HK-2 (cell line): ENCODE results near the gene INS.
"Not testable (repeated sequence)": the region's sequence is repeated elsewhere in the genome, so short reads cannot be mapped to it uniquely, and the experiment has no call there.

Experiments
- DNase-seq: peaks from one replicate; pipeline ENCODE4 v3.0.0-alpha.2; 2018; ENCODE audit not compliant: unreplicated experiment

Gene INS

DNA sequence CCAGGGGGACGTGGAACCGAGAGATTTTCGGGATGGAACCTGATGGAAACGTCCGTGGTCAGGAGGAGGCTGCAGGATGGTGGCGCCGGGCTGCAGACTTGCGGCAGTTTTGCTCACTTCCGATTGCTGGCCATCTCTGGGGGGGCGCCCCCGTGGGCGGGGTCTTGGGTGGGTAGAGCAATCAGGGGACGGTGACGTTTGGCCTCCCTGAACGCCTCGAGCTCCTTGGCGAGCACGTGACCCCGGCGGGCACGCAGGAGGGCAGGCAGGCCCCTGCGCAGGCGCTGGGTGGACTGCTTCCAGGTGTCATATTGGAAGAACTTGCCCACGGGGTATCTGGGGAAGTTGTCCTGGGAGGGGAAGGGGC, 28.2 kb downstream of the INS start:
- DNase-seq = no peak

DNA sequence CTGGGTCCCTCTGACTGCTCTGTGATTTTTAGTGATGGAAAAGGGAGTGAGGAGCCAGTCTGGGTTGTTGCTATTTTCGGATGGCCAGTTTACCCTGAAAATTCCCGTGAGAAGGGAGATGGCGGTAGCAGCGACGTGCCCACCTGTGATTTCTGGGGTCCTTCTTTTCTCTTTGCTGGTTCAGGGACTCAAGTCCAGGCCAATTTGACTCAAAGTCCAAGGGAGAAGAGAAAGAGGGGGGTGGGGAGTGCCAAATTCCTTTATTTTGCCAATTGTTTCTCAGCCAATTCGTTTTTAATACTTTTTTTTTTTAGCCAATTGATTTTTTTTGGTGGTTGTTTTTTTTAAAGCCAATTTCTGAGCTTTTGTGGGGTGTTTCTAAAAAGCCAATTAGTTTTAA, 28.8 kb downstream of the INS start:
- DNase-seq = no peak

DNA sequence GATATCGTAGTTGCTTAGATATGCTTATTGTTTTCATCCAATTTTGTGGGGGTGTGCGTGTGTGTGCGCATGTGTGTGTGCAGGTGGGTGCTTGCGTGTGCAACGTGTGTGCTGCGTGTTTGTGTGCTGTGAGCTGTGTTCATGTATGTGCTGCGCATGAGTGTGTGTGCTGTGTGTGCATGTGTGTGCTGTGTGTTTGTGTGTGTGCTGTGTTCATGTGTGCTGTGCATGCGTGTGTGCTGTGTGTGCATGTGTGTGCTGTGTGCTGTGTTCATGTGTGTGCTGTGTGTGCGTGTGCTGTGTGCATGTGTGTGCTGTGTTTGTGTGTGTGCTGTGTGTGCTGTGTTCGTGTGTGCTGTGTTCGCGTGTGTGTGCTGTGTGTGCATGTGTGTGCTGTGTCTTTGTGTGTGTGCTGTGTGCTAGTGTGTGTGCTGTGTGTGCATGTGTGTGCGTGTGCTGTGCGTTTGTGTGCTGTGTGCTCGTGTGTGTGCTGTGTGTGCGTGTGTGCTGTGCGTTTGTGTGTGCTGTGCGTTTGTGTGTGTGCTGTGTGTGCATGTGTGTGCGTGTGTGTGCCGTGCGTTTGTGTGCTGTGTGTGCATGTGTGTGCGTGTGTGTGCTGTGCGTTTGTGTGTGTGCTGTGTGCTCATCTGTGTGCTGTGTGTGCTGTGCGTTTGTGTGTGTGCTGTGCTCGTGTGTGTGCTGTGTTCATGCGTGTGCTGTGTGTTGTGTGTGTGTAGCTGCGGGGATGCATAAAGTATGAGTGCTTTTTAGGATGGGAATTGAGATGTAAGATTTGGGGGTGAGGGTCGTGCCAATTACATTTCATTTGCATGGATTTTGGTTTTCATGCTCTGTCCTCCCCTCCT, 29.4 kb downstream of the INS start:
- DNase-seq = no peak

DNA sequence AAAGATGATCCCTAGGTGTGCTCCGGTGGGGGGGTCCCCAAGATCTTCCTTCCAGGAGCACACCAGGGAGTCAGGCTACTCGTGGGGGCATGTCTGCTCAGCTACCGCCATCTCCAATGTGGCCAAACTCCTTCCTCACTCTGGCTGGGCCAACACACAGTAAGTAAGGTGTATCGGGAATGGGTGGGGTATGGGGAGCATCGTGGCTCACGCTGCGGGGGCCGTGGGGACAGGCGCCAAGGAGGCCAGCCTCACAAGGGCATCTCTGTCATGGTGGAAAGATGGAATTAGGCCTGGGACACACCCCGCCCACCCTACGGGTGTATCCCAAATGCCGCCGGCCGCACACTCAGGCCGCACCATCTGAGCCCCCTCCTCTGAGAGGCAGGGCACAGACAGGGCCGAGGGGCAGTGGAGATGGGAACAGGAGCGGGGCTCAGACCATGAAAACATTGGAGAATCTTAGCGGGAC, 30.1 kb downstream of the INS start:
- no peak for DNase-seq

DNA sequence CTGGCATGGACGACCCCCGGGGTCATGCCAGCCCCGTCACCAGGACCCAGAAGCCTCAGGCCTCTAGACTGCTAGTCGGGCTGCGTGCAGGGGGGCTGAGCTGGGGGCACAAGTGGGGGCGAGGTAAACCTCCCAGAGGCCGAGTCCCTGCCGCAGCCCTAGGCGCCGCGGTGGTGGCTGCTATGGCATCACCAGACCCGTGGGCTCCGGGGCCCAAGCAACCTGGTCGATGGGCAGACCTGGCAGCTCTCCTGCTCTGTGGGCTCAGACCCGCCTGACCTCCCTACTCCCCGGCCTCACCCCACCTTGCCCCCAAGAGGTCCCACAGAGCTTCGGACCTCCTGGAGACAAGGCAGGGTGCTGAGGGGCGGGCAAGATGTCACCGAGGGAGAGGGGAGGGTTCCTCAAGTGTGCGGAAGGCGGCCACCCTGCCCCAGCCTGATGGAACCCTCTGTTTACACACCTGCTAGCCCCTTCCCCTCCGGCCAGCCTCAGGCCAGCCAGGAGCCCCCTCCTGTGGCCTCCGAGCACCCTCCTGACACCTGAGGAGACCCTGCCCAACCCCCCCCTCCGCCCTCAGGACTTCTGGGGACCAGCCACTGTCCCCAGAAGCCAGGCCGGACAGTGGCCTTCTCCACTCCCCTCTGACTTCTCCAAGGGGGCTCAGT, 31.2 kb downstream of the INS start:
- DNase-seq = no peak

DNA sequence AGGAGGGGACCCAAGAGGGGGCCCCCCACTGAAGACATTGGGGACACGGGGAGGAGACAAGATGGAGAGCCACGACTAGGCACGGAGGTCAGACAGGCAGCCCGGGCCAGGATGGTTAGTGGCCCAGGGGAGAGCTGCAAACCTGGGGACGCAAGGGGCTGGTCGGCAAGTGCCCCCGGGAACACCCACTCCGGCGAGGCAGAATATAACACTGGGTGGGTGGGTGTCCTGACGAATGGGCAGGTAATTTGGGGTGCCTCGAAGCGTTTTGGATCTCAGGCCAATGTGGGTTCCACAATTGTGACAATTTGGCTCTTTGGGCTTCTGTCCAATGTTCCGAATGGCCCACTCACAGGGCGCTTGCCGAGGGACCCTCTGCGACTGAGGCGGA, 31.7 kb downstream of the INS start:
- DNase-seq = no peak

DNA sequence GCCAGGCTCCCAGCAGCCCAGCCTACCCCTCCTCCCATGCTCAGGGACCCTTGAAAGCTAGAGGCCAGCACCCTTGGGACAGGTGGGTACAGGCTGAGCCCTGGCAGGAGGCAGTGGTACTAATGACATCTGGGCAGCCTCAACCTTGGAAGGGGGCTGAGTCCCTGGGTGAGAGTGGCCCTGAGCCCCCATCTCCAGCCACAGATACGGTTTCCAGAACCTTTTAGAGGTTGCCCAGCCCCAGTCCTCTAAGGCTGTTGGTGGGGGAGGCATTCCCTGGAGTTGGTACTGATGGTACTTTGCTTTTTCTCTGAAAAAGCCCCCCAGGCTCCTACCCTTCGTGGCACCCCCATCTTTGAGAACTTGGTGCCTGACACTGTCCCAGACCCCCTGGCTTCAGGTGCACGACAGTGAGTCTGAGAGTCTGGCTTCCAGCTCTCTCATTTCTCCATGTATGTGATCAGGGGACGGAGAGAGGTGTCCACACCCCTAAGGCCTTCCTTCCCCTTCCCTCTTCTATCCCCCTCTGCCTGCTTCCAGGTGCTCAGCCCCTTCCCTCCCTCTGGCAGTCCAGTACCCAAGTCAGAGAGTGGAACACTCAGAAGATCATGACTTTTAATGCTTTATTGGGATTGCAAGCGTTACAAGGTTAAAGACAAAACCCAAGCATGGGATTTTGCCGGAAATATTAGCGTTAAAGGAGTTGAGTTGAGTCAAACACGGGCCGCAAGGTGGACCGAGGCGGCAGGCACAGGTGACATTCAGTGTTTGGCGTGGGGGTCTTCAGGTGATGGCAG, 32.3 kb downstream of the INS start:
- DNase-seq = no peak

DNA sequence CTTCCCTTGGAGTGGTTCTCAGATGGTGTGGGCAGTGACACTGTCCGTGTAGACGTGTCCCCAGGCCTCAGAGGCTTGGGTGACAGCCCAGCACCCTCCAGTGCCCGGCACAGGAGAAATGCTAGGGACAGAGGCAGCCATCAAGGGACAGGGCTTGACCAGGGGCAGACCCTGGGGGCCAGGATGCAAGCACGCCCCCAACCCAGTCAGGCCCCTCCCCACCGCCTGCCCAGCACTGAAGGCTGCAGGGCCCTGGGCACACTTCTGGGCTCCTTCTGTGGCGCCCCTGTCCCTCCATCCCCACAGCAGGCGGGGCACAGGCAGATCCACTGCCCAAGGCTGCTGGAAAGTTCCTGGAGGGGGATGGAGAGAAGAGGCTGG, 32.9 kb downstream of the INS start:
- no peak for DNase-seq

DNA sequence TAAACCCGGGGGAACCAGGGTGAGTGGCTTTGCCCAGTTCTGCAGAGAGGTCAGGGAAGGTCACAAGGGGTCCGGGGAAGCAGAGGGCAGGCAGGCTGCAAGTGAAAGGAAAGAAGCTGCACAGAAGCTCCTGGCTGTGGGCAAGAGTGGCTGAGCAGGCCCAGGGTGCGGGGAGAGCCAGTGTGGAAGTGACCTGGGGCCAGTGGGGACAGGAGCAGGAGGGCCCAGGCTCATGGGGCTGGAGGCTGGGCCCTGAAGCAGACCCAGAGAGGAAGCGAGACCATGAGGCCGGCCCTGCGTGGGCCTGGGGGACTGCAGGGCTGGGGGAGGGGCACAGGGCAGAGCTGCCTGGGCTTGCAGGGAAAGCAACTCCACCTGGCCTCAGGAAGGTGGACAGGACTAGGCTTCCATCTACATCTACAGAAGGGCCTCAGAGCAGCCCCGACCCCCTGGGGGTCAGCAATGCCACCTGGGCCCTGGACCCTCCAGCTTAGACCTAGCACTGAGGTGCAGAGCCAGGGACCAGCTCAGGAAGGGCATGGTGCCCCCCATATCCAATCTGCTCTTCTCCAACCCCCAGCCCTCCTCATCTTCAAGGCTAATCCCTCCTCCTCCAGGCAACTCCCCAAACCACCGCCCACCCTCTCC, 33.4 kb downstream of the INS start:
- no peak for DNase-seq

DNA sequence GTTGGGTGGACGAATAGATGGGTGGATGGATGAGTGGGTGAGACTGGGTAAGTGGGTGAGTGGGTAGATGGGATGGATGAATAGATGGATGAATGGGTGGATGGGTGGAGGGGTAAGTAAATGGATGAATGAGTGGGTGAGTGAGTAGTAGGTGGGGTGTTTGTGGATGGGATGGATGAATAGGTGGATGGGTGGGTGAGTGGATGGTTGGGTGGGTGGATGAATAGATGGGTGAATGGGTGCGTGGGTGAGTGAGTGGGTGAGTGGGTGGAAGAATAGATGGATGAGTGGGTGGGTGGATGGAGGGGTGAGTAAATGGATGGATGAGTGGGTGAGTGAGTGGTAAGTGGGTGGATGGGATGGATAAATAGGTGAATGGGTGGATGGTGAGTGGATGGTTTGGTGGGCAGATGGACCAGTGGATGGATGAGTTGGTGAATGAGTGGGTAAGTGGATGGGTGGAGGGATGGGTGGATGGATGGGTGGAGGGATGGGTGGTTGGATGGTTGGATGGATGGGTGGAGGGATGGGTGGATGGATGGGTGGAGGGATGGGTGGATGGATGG, 34.4 kb downstream of the INS start:
- no peak for DNase-seq

DNA sequence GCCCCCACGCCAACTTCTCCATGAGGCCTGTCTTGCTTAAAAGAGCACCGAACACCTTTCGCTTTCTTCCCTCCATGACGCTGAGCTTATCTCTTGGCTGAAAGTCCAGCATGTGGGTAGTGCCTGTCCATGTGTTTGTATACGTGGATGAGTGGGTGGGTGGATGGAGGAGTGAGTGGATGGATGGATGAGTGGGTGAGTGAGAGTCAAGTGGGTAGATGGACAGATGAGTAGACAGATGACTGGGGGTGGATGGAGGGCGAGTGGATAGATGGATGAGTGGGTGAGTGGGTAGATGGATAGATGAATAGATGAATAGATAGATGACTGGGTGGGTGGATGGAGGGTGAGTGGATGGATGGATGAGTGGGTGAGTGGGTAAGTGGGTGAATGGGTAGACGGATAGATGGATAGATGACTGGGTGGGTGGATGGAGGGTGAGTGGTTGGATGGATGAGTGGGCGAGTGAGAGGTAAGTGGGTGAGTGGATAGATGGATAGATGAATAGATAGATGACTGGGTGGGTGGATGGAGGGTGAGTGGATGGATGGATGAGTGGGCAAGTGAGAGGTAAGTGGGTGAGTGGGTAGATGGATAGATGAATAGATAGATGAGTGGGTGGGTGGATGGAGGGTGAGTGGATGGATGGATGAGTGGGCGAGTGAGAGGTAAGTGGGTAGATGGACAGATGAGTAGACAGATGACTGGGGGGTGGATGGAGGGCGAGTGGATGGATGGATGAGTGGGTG, 36.1 kb downstream of the INS start:
- not testable (repeated sequence) for DNase-seq

DNA sequence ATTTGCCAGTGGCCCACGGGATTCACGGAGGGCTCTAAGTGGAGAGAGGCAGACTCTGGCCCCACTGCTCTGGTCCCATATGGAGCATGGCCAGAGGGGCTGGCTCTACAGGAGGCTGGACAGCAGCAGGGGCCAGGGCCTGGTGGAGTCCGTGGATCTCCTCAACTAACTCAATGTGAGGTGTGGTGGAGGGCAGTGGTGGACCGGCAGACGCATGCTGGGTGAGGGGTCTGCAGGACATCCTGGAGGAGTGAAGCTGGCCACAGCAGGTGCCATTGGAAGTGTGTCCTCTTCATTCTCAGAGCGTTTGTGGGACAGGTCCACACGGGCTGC, 37.4 kb downstream of the INS start:
- DNase-seq = no peak

DNA sequence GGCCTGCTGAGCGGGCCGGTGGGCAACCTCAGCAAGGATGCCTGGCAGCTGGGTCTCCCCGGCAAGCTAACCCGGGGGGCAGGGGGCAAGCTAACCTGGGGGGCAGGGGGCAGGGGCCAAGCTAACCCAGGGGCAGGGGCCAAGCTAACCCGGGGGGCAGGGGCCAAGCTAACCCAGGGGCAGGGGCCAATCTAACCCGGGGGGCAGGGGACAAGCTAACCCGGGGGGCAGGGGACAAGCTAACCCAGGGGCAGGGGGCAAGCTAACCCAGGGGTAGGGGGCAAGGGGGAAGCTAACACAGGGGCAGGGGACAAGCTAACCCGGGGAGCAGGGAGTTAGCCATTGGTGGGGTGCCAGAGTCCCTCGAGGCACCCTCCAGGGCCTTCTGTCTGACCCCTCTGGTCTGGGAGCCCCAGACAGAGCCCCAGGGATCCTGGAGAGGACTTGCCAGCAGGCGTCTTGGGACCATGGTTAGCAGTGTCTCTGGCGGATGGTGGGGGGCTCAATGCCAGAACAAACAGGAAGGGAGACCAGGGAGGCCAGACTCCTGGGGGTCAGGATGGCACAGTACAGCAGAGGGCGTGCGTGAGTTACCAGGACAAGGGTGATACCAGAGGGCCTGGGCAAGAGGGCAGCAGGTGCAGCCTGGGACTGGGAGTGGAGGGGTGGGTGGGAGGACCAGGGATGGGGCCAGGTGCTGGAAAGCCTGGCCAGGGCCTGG, 37.9 kb downstream of the INS start:
- no peak for DNase-seq

DNA sequence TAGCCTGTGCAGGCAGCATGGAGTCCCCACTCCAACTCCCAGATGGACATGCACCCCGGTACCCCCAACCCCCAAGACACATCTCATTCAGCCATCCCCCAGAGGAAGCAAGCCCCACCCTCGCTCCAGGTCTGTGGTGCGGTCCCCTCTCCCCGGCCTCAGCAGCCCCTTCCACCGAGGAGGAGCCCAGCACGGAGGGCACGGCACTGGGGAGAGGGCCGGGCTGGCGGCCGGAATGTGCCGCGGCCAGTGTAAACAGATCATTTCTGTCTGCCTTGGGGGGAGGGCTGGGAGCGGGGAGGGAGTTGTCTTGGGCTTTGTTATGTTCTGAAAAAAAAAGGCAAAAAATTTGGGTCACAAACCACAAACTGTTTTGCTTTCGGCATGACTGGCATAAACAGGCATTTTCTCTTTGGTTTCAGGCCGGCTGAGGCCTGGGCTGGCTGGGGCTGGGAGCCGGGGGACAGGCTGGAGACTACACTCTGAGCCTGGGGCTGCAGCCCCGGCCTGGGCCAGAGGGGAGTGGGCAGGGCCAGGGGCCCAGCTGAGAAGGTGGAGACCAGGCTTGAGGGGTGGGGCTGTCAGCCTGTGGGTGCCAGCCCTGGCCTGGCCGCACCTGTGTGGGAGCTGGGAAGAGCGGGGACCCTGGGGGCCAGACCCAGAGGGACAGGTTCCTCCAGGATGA, 38.6 kb downstream of the INS start:
- no peak for DNase-seq

DNA sequence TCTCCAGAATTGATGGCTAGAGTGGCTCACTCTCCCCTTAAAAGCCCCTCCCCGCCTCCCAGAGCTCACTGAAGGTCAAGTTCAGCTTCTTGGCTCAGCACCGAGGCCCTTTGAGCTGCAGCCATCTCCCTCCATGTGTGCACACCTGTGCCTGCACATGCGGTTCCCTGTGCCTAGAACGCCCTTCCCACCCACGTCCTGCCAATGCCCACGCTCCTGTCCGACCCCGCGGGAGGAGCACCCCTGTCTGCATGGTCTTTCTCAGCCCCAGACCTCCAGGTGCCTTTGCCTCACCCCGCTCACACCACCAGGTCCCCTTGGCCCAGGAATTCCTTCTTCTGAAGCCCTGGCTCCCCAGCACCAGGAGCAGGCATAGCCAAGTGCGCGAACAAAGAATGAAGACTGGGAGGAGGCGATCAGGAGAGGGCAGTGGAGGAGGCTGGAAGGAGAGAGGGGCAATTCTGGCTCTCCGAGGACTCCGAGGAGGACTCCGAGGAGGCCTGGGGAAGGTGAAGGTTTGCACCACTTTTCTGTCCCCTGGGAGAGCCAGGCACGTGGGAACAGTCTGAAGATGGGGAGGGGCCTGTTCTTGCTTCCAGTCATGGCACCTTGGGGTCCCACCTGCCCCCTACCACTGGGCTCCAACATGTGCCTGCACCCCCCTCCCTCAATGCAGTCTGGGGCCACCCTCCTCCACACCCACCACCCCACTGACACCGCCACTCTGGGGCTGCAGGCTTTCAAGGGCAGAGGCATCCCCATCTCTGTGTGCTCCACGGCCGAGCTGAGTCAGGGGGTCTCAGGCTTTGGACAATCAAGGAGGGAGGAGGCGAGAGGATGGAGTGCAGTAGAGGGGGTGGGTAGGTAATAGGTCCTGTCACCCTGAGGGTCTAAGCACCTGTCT, 39.5 kb downstream of the INS start:
- DNase-seq = no peak

DNA sequence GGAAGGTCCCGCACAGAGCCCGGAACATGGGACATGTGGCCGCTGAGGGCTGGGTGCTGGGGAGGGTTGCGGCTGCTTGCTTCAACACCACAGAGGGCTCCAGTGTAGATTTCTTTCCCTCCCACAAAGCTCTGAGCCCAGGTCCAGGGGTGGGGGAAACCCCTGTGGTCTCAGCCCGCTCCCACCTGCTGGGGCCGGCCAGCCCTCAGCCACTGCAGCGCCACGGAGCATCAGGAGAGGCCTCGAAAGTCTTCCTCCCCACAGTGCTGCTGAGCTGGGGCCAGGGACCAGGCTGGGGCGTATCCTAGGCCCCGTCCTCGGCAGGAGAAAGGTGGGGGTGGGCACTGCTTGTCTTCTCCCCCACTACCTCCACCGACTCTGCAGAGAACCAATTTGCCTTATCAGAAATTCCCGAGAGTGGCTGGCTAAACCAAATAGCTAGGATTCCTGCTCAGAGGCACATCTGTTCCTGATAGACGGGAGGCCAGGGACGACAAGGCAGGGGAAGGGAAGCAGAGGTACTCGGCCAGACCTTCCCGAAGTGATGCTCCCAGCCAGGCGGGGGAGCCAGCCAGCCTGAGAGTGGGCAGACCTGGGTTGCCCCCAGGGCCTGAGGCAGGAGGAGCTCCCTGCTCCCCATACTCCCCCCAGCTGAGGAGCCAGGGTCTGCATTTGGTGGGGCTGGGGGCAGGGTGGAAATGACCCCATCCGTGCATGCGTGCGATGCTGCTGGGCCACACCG, 40.5 kb downstream of the INS start:
- DNase-seq = no peak

DNA sequence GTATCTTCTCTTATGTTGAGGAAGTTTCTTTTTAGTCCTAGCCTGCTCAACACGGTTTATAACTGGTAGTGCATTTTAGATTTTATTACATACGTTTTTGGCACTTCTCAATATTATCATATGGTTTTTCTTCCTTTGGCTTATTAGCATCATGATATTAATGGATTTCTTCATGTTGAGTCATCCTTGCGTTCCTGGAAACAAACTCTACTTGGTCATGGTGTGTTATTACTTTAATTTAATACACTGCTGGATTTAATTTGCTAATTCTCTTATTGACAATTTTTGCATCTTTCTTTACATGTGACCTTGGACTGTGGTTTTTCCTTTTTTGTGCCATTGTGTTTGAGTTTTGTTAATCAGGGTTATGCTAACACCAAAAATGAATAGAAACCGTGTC, 42.3 kb downstream of the INS start:
- DNase-seq = no peak

DNA sequence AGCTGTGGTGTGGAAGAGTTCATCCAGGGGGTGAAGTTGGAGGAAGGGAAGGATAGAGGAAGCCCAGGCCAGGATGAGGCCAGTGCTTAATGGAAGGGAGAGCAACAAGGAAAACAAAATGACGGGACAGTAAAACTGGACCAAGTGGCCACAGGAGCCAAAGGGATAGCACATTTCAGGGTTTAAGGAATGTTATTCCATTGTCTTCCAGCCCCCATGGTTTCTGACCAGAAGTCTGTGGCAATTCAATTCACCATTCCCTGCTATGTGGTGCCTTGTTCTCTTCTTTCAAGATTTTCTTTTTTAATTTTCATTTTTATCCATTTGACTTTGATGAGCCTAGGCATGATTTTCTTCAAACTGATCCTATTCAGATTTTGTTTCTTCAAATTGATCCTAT, 44.3 kb downstream of the INS start:
- no peak for DNase-seq
